GM19324 (cell line): ENCODE data around the gene GPM6B.

Experiments used
- ATAC-seq: cut with Tn5 transposase; IDR thresholded peaks from one replicate; pipeline ENCODE4 v1.9.1; 2021; ENCODE audit warnings: mild to moderate bottlenecking, moderate library complexity; ENCODE audit not compliant: unreplicated experiment, low FRiP score

The GPM6B gene

DNA sequence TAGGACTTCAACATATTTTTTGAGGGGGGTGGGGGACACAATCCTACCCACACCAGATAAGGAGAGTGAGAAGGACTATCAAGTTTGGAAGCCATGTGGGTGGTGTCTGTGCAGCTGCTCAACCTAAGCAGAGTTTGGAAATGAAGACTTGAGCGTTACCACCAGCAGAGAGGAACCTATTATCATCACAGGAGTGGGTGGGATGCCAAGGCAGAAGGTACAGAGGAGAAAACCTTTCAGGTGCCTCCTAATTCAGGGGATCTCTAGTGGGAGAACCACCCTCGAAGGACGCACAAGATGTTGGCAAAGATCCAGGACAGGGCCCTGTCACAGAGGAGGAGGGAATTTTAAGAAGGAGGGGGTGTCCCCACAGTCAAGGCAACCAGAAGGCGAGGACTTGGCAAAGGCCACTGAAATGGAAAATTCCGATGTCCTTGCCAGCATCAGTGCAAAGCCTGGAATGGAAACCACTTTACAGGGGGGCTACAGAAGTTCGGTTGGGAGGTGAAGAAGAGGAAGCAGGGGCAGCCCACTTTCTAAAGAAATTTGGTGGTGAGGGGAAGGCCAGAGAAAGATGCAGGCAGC is 8.4 kb upstream of the GPM6B start:
- no peak for ATAC-seq

- ATAC-seq = no peak
Observed at GRCh38 chrX:13824746-13825145, 7.9 kb upstream of the GPM6B start.

DNA sequence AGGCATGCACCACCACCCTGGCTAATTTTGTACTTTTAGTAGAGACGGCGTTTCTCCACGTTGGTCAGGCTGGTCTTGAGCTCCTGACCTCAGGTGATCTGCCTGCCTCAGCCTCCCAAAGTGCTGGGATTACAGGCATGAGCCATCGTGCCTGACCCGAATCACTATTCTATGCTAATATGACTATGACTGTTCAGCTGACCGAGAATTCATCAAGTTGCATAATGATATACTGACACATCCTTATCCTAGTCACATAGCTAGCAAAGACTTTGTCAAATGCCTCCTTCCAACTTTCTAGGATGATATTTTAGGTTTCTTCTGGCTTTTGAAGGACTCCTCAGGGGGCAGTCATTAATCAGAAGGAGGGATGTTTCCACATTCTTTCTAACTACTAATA is 4.8 kb upstream of the GPM6B start:
- ATAC-seq = no peak

DNA sequence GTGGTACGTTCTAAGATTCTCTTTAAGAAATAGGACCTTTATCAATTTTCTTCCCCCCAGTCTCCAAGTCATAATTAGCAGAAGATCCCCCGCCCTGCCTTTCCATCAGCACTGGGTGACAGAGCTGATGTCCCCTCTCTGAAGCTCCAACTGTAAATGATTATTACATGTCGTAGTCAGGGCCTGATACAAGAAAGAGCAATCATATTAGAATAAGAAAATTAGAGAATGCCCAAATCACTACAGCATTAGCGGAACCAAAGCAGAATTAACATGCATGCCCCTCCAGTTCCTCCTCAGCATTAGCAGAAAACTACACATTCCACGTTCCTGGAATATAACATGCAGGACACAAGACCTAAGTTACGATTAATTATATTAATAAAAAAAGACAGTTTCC is 717 bp downstream of the GPM6B start:
- no peak for ATAC-seq

DNA sequence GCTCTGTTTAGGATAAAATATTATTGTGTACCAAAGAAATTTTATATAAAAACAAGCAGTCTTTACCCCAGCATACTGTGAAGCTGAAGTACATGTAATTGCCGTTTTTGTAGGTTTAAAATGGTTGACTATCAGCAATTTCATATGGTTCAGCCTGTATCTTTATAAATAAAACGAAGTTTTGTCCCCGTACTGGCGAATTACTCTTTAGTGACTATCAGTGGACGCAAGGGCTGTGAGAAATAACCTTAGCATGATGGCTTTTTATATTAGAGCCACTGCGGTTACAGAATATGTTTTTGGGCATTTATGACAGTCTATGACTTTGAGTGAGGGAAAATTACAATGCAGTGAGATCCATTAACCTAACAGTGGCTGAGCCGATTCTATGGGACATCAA is 1.2 kb downstream of the GPM6B start:
- ATAC-seq = no peak

DNA sequence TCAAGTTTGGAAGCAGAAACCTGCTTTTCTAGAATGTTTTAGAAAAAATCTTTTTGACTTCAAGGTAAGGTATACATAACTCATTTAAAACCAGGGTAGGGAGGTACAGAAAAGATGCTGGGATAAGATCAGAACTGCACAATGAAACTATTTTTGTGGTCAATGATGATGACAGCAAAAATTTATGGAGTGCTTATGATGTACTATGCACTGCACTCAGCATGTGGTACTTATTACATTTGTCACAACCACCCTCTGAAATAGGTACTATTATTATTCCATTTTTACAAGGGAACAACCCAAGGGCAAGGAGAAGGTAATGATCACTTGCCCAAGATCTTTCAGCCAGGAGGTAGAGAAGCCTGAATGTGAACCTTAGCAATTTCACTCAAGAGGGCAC is 8.0 kb downstream of the GPM6B start:
- ATAC-seq = no peak

GRCh38 chrX:13808293-13808692 is 8.6 kb downstream of the GPM6B start:
- ATAC-seq = no peak

DNA sequence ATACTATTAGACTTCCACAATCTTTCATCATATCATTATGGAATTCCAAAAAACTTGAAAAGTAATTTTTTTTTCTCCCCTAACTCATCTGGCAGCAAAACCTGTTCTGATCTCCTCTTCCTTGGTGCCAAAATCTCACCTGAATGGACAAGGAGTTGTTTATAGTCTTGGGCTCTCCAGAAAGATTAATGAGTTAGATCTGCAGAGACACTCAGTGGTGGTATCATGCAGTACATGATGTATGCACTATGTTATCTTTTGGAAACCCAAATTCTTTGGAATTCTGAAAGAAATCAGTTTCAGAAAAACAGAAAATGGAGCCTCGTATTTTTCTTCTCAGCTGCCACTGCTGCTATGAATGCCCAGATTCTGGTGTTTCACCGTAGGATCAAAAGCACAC is 11.7 kb downstream of the GPM6B start:
- ATAC-seq = no peak

DNA sequence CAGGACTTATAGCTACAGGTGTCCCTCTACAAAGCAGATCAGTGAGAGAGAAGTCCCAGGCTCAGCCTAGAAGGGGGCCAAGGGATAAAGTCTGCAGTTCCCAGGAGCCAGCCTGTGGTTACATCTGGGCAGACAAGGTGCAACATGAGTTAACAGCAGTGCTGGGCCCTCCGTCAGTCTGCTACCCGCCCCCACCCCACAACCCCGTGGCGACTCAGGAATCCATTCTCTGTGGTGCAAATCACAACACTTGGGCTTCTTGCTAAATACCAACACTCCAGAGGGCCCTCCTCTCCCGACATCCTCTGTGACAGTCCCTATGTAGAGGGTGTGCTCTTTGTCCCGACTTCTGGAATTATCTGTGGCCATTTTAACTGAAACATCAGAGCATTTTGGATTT is 13.8 kb downstream of the GPM6B start:
- no peak for ATAC-seq

DNA sequence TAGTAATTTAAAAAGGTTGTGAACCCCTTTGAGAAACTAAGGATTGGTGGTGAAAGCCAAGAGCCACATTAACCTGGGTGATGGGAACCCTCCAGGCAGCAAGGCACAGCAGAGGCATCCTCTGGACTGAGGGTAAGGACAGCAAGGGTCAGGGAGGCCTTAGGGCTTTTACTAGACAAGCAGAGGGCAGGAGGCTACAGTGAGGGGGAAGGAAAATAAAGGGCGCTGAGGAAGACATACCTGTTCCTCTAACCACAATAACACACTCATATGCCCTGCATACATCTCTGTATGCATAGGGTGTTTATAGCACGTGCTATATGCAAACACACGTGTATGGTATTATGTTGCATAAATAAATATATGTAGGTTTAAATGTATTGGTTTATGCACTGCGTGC is 18.7 kb downstream of the GPM6B start:
- ATAC-seq = no peak

- ATAC-seq = no peak
Observed at GRCh38 chrX:13797512-13797911, 19.4 kb downstream of the GPM6B start.

GRCh38 chrX:13794417-13794816 is 22.5 kb downstream of the GPM6B start:
- ATAC-seq = no peak

- ATAC-seq = no peak
Observed at GRCh38 chrX:13793897-13794296, 23.0 kb downstream of the GPM6B start.

- ATAC-seq = no peak
Observed at GRCh38 chrX:13791559-13791958, 25.3 kb downstream of the GPM6B start.

- no peak for ATAC-seq
Observed at GRCh38 chrX:13791145-13791544, 25.7 kb downstream of the GPM6B start.

- ATAC-seq = no peak
Observed at GRCh38 chrX:13790206-13791131, 26.4 kb downstream of the GPM6B start.

DNA sequence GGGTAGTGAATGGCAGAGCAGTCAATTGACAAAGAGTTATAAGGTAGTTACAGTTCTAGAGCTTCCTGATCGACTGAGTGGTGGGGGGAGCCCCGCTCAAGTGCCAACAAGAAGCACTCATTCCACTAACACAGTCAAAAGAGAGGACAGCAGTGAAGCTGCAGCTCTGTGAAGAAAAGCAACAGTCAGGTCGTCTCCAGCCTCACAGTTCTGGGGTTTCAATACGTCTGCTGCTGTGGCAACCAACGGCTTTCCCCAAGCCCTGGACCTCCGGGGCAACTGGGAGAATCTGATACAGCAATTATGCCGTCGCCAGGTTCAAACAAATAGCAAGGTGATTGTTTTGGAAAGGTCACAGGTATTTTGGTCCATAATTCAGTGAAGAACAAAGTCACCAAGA is 30.8 kb downstream of the GPM6B start:
- ATAC-seq = no peak

- no peak for ATAC-seq
Observed at GRCh38 chrX:13780868-13781427, 35.9 kb downstream of the GPM6B start.

DNA sequence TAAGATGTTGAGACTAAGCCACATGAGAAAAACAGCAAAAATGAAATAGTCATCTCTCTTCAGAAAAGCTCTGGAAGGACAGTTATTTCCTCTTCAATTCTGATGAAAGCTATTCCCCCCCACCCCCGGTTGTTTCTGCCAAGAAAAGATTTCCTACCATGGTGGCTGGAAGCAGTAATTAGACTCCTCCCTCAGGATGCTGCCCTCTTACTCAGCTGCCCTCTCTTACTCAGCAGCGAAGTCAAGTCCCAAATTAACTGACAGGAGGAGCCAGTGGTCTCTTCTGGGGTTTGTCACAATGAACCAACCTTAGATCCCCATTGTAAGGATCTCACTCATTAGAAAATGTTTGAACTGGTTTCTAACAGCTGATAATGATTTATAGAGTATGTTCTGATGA is 38.0 kb downstream of the GPM6B start:
- no peak for ATAC-seq

GRCh38 chrX:13776387-13776786 is 40.5 kb downstream of the GPM6B start:
- ATAC-seq = no peak

DNA sequence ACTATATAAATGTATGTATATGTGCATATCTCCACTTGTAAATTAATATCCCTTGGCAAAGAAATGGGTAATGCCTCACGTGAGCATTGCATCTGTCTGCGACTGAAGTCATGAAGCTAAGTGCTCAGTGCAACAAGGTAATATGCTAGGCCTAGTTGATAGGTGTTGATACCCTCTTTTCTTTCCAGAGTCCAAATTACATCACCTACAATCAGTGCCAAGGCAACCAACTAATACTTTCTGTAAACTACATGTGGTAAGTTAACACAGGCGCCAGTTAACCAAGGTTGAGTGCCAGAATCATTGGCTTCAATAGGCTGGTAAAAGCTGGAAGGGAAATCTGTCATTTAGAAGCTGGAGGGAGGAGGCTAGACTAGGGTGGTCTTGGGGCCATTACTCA is 41.1 kb downstream of the GPM6B start:
- no peak for ATAC-seq

- no peak for ATAC-seq
Observed at GRCh38 chrX:13774696-13775095, 42.2 kb downstream of the GPM6B start.
